Thyroid gland (tissue), 4 donors: Measurements from ENCODE around the gene IFNGR1.

Experiments
- POLR2A ChIP-seq, 2 donors: fragments of 450-650 bp; IDR thresholded peaks; one replicate each; pipeline ENCODE4 v1.6.1; 2017; ENCODE audit warnings: antibody characterized with exemption in 2 of 2, mild to moderate bottlenecking in 2 of 2, moderate library complexity in 1 of 2
- TF ChIP-seq, protein P1 (sequence below), 6 experiments: fragments of 200-600 bp in 3 of 6; fragments of 450-650 bp in 3 of 6; sonication (generic) in 3 of 6; IDR thresholded peaks; one replicate each; pipeline ENCODE4 v1.5.1; 2016 to 2019; ENCODE audit warnings: antibody characterized with exemption in 6 of 6, mild to moderate bottlenecking in 2 of 6, inconsistent platforms in 1 of 6, moderate library complexity in 1 of 6

DNA sequence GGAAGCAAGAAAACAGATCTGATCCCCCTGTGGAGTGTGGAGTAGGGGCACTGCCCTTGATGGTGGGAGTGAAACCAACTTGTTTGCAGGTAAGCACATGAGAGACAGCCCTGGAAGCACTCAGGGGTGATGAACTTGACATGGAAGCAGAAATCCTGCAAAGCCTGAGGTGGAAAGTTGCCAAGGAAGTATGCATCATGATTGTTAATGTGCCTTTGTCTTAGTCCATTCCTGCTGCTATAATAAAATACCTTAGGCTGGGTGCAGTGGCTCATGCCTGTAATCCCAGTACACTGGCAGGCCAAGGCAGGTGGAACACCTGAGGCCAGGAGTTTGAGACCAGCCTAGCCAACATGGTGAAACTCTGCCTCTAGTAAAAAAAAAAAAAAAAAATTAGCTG is 40.2 kb upstream of the IFNGR1 start:
- TF ChIP-seq, protein P1, sequence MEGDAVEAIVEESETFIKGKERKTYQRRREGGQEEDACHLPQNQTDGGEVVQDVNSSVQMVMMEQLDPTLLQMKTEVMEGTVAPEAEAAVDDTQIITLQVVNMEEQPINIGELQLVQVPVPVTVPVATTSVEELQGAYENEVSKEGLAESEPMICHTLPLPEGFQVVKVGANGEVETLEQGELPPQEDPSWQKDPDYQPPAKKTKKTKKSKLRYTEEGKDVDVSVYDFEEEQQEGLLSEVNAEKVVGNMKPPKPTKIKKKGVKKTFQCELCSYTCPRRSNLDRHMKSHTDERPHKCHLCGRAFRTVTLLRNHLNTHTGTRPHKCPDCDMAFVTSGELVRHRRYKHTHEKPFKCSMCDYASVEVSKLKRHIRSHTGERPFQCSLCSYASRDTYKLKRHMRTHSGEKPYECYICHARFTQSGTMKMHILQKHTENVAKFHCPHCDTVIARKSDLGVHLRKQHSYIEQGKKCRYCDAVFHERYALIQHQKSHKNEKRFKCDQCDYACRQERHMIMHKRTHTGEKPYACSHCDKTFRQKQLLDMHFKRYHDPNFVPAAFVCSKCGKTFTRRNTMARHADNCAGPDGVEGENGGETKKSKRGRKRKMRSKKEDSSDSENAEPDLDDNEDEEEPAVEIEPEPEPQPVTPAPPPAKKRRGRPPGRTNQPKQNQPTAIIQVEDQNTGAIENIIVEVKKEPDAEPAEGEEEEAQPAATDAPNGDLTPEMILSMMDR (IDR thresholded peaks at IDR 0.05): no peak
- no peak for TF ChIP-seq POLR2A (IDR thresholded peaks at IDR 0.05)
